GM19467 (cell line): ENCODE results near the gene C11orf91.
"Not testable (repeated sequence)": the region's sequence is repeated elsewhere in the genome, so short reads cannot be mapped to it uniquely, and the experiment has no call there.

ENCODE experiments used
- ATAC-seq: cut with Tn5 transposase; IDR thresholded peaks from one replicate; pipeline ENCODE4 v1.9.1; 2021; ENCODE audit warnings: mild to moderate bottlenecking, moderate library complexity; ENCODE audit not compliant: unreplicated experiment

The C11orf91 gene

GRCh38 chr11:33698921-33699320, 1.7 kb downstream of the C11orf91 start:
- ATAC-seq, result no peak

- no peak for ATAC-seq
Observed at GRCh38 chr11:33697997-33698396, 2.6 kb downstream of the C11orf91 start.

GRCh38 chr11:33696931-33697638, 3.5 kb downstream of the C11orf91 start:
- ATAC-seq, result no peak

- no peak for ATAC-seq
Observed at GRCh38 chr11:33696411-33696810, 4.2 kb downstream of the C11orf91 start.

- ATAC-seq, result no peak
Observed at GRCh38 chr11:33695051-33695566, 5.5 kb downstream of the C11orf91 start.

GRCh38 chr11:33694346-33695050, 6.1 kb downstream of the C11orf91 start:
- no peak for ATAC-seq

- ATAC-seq, result no peak
Observed at GRCh38 chr11:33692541-33692940, 8.1 kb downstream of the C11orf91 start.

- no peak for ATAC-seq
Observed at GRCh38 chr11:33692013-33692504, 8.6 kb downstream of the C11orf91 start.

GRCh38 chr11:33691066-33691864, 9.4 kb downstream of the C11orf91 start:
- no peak for ATAC-seq

GRCh38 chr11:33690290-33691065, 10.1 kb downstream of the C11orf91 start:
- ATAC-seq, result no peak

- no peak for ATAC-seq
Observed at GRCh38 chr11:33689501-33689900, 11.1 kb downstream of the C11orf91 start.

GRCh38 chr11:33689085-33689484, 11.5 kb downstream of the C11orf91 start:
- ATAC-seq, result no peak

- no peak for ATAC-seq
Observed at GRCh38 chr11:33687733-33688479, 12.7 kb downstream of the C11orf91 start.

- ATAC-seq, result no peak
Observed at GRCh38 chr11:33685082-33685481, 15.5 kb downstream of the C11orf91 start.

GRCh38 chr11:33684003-33684706, 16.5 kb downstream of the C11orf91 start:
- no peak for ATAC-seq

GRCh38 chr11:33682446-33682845, 18.2 kb downstream of the C11orf91 start:
- ATAC-seq, result no peak

GRCh38 chr11:33682019-33682418, 18.6 kb downstream of the C11orf91 start:
- no peak for ATAC-seq

GRCh38 chr11:33678616-33679015, 22.0 kb downstream of the C11orf91 start:
- not testable (repeated sequence) for ATAC-seq
